Activated T-cell treated with anti-CD3 and anti-CD28 coated beads for 24 hours (primary cell): Measurements from ENCODE around the gene RBKS.
"Not testable (repeated sequence)": the region's sequence is repeated elsewhere in the genome, so short reads cannot be mapped to it uniquely, and the experiment has no call there.

ENCODE experiments used
- DNase-seq: peaks from one replicate; pipeline ENCODE4 v3.0.0-alpha.2; 2020; ENCODE audit warnings: low read depth

RBKS gene

GRCh38 chr2:27871802-27872201, 18.4 kb downstream of the RBKS start:
- no peak for DNase-seq

GRCh38 chr2:27870724-27871123, 19.5 kb downstream of the RBKS start:
- no peak for DNase-seq

GRCh38 chr2:27869763-27870162, 20.4 kb downstream of the RBKS start:
- no peak for DNase-seq

DNA sequence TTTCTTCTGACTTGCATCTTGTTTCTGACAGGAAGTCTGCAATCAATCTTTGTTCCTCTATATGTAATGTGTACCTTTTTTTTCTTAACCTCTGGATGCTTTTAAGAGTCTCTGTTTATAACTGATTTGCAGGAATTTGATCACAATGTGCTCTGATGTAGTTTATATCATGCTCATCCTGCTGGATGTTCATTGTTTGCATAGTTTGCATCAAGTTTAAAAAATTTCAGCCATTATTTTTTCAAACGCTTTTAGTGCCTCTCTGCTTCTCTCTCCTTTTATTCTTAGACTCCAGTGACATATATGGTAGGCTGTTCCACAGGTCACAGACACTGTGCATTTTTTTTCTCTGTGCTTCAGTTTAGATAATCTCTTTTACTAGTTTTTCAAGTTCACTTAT, 23.9 kb downstream of the RBKS start:
- DNase-seq, result no peak

- not testable (repeated sequence) for DNase-seq
Observed at GRCh38 chr2:27863955-27864354, 26.2 kb downstream of the RBKS start.

- no peak for DNase-seq
Observed at GRCh38 chr2:27863146-27863545, 27.0 kb downstream of the RBKS start.

DNA sequence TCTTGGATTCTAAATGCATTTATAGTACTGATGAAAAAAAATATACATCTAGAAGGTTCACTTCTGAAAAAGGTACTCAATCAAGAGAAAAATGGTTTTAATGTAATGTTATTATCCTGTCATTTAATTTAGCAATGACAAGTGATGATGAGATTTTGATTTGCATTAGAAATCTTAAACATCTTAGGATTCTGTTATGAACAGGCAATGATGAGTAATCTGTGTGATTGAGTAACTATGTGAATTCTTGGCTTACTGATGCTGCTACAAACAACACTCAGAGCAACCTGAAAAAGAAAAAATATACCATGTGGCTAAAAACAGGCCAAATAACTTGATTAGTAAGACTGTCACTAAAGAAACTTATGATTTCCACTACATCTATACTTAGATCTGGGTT, 30.1 kb downstream of the RBKS start:
- no peak for DNase-seq

DNA sequence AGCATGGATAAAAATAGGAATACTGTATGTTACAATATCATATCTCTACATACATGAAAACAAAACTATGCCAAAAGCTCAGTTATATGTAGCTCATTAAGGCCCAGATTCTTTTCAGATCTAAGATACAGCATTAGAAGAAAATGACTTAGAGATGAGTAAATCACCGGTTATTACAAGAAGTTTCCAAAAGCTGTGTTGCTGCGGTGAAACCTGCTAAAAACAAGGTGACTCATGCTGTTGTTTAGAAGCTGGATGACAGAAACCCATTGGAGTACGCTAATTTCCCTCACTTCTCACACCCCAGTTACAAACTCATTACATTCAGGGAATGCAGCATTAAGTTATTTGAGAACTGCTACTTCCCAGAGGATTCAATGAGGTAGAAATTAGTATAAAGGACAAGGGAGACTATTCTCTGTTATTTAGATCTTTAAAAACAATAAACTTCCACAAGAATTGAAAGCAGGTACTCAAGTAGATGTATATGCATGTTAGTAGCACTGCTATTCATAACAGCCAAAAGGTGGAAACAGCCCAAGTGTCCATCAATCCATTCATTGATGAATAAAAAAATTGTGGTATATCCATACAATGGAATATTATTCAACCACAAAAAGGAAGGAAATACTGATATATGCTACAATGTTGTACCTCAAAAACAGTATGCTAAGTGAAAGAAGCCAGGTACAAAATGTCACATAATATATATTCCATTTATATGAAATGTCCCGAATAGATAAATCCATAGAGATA, 32.6 kb downstream of the RBKS start:
- no peak for DNase-seq

DNA sequence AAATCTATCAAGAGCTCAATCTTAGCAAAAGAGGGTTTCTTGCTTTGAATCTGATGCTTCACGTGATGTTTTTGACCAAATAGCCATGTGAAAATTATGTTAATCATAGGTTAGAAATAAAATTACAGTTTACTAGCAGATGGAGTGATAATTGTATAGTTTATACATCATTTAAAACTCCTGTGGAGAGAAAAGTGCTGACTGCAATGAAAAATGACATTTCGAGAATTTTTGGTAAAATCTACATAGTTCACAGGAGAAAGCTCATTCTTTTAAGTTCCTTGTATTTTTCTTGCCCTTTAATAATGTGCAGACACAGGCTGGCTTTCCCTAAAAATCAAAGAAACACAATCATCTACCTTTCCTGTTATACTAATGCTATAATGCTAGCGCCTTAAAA, 33.2 kb downstream of the RBKS start:
- DNase-seq, result no peak

GRCh38 chr2:27856386-27856785, 33.8 kb downstream of the RBKS start:
- no peak for DNase-seq

- no peak for DNase-seq
Observed at GRCh38 chr2:27855476-27855875, 34.7 kb downstream of the RBKS start.

- no peak for DNase-seq
Observed at GRCh38 chr2:27854229-27854862, 35.8 kb downstream of the RBKS start.

GRCh38 chr2:27852691-27853090, 37.5 kb downstream of the RBKS start:
- DNase-seq, result no peak

GRCh38 chr2:27849558-27850205, 40.5 kb downstream of the RBKS start:
- DNase-seq, result no peak

DNA sequence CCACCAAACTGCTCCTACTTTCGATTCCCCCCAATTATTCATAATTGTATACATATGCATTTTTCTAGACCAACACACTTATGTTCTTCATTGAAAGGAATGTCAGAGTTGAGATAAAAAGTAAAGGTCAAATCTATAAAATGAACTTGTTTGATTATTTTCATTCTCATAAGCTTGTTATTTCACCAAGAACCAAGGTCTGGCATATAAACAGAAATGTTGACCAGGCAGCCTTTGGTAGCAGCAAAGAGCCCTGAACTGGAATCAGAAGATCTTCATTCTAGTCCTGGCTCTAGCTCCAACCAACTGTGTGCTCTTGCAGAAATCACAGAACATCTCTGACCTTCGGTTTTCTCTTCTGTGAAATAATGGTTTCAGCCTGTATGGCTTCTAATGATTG, 42.9 kb downstream of the RBKS start:
- no peak for DNase-seq

GRCh38 chr2:27844821-27845255, 45.3 kb downstream of the RBKS start:
- no peak for DNase-seq

DNA sequence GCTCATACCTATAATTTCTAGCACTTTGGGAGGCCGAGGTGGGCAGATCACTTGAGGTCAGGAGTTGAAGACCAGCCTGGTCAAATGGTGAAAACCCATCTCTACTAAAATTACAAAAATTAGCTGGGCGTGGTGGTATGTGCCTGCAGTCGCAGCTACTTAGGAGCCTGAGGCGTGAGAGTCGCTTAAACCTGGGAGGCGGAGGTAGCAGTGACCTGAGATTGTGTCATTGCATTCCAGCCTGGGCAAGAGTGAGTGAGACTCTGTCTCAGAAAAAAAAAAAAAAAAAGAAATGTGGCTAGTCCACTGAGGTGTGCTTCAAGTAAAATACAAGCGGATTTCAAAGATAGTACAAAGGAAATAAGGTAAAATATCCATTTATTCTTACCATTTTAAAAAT, 46.2 kb downstream of the RBKS start:
- DNase-seq, result no peak

DNA sequence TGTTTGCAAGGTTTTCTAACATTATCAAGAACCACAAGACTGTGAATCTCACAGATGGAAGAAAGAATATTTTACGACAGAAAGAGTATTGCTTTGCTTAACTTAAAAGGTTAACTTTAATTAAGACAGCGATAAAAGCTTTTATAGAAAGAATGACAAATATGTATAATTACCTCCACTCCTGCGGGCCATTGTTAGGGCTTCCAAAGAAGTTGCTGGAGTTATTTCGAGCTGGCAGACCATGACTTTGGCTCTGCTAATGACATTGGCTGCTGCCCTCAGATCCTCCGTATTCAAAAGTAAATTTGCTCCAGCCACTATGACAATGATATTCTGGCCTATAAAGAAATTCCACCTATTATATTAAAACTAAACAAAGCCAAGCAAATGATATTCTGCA, 47.3 kb downstream of the RBKS start:
- no peak for DNase-seq

DNA sequence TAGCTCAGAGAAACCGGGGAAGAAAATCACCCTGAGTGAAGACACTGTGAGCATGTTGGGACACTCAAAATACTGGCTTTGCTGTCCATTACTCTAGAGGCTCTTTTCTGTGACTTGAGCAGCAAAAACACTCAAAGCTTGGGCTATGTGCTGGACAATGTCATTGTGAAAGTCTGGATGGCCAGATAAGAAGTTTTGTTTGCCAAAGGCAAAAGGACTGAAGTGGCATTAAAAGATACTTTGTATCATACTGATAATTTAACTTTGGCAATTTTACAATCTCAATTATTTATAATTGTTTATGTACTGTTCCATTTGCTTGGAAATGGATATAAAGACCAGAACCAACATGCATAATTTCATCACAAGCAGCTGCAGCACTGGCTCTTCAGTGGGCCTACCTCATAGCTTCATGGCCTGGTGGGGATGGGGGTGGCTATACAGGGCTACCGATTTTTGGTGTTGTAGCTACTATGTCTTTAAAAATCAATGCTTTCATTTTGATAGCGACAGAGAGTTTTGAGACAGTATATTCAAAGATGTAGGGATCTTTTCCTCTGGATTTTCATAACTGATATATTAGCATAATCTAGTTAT, 51.1 kb downstream of the RBKS start:
- DNase-seq, result no peak

DNA sequence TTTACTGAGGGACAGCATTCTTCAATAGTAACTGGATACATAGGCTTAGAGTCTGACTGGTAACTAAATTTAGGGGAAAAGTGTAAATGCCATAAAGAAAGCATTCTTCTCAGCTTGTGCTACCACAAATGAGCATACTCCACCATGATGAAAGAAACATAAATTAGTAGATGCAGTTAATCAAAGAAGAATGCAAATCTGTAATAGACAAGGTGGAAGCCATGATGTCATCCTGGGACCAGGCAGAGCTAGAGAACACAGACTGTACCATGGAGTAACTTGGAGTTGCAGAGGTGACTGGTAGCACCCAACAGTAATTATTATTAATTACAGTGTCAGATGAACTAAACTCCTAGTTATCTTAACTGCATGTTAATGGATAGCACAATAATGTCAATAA, 51.7 kb downstream of the RBKS start:
- DNase-seq, result no peak

DNA sequence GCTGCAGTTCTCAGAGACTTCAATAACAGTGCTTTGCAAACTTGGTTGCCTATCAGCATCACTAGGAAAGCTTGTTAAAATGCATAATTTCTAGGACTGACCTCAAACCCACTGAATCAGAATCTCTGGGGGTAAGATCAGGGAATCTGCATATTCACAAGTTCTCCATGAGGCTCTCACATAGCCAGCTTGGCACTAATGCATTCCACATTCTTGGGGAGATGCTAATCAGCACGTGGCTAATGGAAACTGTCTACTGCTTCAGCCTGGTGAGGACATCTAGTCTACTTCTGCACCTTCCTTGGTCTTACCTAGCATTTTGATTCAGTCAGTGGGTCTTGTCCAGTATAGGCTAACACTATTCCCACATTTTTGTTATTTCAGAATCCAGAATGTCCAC, 56.3 kb downstream of the RBKS start:
- DNase-seq, result no peak

GRCh38 chr2:27832396-27832795, 57.8 kb downstream of the RBKS start:
- no peak for DNase-seq
